NCI-H226 (cell line): ENCODE results near the gene PCGF1.

ENCODE experiments used
- DNase-seq: peaks from one replicate; pipeline ENCODE4 v3.0.0-alpha.2; 2015

PCGF1 gene

DNA sequence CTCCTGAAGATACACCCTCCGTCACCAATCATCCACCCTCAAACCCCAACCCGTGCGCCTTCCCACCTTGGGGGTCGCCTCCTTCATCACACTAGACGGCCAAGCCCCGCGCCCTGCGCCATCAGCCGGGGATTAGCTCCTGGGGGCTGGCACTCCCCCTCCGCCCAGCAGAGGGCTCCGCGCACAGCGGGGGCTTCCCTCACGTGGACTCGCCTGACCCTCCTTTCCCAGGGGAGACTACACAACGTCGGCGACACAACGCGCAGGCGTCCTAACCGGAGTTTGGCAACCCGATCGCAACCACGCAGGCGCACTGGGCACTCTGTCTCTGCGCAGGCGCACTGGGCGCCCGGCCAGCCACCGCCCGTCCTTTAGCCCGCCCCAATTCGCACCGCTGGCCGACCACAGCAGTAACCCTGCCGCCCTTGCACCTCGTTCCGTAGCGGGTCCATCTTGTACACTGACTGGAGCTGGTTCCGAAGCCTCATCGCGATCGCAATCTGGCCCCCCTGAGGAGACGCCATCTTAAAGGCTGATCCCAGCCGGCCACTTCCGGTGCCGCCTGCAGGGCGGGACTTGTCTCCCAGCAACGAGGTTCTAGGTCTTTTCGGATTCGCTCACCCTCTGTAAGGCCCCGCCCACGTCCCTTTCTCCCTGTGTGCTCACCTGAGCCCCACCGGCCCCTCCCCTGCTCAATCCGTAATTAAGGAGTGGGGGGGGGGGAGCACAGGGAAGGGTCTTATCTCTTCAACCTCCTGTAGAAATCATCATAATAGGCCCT, at the start of gene PCGF1:
Gene PCGF1, minus strand, starts transcription at position 551 of the 781 bp plus-strand sequence. Its CDS starts 27 bp downstream, at position 524.
- peak; percentile 95 for DNase-seq

GRCh38 chr2:74556831-74557370, 49.4 kb upstream of the PCGF1 start:
- no peak for DNase-seq

DNA sequence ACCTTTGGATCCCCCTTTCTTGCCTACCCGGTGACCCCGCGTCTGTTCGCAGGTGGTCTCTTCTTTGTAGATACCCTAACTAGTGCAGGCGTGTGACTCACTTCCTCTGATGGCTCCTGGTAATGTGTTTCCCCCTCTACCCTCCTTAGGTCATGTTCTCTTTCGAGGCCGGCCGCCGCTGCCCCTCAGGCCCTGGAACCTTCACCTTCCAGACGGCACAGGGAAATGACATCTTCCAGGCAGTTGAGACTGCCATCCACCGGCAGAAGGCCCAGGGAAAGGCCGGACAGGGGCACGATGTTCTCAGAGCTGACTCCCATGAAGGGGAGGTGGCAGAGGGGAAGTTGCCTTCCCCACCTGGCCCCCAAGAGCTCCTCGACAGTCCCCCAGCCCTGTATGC, 48.7 kb upstream of the PCGF1 start:
- DNase-seq, result no peak

DNA sequence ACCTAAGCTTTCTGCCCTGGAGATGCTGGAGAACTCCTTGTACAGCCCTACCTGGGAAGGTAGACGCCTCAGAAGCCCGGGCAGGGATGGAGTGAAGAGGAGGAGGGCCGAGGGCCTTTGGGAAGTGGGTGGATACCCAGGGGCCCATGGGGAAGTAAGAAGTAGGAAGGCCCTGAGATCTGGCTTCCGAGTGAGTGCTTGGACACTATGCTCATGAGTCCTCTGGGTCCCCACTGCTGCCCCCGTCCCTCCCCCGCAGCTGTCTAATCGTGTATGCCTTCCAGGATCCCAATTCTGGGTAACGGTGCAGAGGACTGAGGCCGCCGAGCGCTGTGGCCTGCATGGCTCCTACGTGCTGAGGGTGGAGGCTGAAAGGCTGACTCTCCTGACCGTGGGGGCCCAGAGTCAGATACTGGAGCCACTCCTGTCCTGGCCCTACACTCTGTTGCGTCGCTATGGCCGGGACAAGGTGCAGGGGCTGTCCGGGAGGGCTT, 48.2 kb upstream of the PCGF1 start:
- DNase-seq, result no peak

- DNase-seq, result no peak
Observed at GRCh38 chr2:74554820-74555531, 47.5 kb upstream of the PCGF1 start.

GRCh38 chr2:74553892-74554819, 46.7 kb upstream of the PCGF1 start, which contains the start of the genes DOK1 and LOXL3:
DOK1 (plus strand) TSS chr2:74554720; CDS start chr2:74554755, 35 bp downstream.
LOXL3 (minus strand) TSS chr2:74553942; CDS start chr2:74552634, 1,308 bp downstream.
- peak; percentile 87 for DNase-seq

DNA sequence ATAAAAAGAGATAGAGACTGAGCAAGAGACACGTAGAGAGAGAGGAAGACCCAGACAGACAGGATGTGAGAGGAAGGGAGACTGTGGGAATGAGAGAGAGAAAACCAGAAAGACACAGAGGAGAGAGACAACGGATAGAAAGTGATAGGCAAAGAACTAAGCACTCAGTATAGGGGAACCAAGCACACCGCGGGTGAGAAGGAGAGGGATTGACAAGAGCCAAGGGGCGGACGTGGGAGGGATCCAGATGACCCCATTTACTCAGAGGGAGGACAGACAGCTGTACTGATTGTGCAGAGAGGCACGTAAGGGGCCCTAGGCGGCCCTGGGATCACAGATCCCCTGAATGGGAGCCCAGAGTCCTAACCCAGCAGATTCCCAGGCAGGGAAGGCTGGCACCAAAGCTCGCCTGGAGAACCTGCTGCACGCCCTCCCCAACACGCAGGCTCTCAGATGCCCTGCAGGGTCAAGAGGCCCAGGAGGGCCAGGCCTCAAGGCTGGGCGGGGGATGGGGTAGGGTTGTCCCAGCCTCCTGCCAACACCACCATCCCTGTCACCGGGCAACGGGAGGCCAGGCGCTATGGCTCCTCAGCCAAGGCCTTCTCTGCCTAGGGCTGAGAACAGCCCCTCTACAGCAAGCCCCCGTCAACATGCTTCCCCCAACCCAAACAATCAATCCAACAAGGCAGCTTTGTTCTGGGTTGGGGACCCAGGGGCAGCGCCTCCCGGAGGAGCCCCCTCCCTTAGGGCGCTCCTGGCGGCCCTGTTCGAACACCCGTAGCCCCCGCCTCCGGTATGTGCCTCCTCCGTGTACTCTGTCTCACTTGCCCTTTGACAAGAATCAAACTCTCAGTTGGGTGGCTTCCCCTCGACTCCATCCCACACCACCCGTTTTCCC, 45.7 kb upstream of the PCGF1 start:
- no peak for DNase-seq

DNA sequence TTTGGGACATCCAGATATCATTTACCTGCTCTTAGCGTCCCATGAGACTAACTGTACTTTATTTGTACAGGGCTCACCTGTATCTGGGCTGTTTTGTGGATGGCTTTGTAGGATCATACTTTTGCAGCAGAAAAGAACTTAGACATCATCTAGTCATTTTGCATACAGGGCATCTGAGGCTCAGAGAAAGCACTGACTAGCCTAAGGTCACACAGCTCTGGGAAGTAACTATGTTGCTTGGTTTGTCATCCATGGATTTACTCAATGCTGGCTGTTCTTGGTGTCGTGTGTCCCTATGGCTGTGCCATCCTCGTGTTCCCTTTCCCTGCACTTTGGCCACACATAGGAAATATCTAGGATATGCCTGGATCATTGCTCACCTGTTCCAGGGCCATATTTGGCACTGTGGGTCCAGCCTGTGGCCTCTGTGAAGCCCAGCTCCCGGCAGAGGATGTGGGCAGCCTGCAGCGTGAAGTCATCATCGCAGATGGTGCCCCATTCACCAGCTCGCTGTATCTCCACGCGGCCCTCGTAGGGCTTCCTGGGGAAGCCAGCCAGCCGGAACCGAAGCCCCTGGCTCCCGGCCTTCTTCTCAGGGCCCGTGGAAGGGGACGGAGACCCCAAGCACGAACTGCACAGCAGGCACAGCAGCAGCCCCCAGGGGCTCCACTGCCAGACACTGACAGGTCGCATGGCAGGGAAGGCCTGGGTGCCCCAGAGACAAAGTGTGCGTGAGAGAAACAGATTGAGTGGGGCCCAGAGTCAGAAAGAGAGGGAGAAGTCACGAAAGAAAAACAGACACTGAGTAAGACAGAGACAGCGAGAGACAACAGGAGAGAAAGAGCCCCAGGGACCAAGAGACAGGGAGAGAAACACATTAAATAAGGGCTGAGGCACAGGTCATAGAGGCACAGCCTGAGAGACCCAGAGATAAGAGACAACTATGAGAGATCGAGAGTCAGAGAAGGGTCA, 44.7 kb upstream of the PCGF1 start:
- no peak for DNase-seq

DNA sequence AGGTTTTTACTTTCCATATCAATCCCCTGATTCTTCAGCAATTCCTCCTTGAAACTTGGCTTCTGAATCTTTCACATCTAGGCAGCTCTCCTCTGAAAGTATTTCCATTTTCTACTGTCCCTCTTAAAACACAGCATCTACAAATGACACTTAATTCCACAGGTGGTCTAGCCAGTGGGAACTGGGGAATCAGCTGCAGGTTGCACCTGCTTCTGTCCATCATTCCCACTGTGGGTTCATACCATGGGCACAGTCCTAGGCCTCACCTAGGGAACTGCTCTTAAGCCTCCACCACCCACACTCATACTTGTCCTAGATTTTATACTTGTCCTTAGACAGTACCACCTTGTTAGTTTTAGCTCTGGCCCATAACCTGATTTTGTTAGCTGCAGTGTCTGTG, 44.0 kb upstream of the PCGF1 start:
- DNase-seq, result no peak

GRCh38 chr2:74550231-74550630, 42.7 kb upstream of the PCGF1 start:
- DNase-seq, result no peak

DNA sequence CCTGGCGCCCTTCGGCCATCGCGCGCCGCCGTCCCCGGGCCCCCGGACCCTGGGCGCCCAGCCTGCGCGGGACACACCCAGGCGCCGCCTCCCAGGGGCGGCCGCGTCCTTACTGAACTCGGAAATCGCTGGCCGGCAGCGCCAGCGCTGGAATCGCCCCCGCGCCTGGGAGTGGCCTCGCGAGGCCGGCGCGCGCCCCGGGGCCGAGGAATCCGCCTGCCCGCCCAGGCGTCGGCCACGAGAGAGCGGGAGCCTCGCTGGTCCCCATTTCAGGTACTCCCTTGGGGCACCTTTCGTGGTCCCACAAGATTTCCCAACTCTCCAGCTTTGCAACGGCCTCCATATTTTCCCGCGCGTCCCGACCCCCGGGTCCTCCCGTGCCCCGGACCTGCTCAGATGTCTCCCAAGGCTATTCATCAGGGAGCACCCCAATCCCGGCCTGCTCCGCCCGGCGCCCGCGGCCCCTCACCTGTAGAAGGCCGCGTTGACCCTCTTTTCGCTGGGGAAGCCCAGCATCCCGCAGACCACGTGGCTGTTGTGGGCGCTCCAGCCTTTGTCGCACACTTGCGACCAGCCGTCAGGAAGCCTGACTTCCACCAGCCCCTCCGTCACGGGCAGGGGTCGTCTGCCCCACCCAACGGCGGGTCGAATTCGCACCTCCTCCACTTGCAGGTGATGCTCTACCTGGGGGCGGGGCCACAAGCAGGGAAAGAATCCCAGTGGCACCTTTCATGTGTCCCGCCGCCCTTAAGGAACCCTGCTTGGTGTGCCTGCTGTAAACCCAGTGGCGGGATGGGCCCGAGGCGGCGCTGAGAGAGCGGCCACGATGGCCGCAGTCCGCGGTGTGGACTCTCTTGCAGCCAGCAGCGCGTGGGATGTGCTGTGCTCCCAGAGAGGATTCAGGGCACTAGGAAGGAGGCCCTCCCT, 41.7 kb upstream of the PCGF1 start:
- DNase-seq, result peak; percentile 76

DNA sequence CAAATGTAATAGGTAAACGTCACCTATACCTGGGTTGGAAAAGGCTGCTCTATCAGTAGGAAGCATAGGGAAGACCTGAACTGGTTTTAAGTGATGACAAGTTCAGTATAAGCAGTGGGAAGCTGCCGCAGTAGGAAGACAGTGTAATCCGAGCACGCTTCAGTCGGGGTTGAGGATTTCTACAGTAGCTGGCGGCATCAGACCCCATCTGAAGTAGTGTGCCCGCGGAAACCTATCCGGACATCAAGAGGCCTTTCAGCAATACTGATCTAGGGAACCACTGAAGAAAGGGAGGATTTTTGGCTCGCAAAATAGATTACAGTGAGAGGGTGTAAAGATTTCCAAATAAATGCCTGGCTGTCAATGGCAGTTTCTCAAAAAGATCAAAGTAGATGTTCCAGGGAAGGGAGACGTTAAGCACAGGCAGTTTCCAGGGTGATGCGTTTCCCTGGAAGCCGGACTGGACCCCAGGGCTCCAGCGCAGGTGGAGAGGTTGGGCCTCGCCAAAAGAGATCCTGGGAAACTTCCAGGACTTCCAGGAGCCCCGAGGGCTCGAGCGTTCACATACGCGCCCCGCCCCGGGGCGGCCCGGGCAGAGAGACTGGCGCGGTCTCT, 40.9 kb upstream of the PCGF1 start:
- no peak for DNase-seq

DNA sequence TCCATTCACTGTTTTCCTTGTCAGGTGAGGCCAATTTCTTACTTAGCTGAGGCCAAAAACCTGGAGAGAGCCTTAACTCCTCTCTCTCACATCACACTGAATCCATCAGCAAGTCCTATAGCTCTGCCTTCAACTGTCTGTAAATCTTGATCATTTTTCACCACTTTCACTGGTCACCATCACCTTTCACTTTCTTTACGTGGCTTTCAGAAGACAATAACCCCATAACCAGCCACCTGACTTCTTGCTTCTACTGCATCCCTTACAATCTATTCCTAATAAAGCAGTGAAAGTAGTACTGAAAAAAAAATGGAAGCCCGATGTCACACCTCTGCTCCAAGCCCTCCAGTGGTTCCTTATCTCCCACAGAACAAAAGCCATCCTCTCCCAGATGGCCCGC, 38.5 kb upstream of the PCGF1 start:
- no peak for DNase-seq

DNA sequence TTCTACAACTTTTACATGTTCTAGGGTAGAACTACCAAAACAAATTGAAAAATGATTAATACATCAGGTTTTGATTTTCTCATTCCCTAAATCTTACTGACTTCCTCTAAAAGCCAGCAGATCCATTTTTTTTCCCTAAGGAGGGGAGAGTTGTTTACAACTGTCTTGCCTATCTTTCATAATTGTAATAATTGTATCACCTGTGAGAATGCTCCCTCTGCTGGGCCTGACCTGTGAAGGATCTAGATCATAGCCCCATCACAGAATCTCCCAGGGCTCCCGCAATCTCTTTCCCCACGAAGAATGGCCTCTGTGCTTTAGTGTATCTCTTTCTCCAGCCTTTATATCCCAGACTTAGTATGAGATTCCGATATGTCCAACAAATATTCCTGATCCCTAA, 37.1 kb upstream of the PCGF1 start:
- no peak for DNase-seq

DNA sequence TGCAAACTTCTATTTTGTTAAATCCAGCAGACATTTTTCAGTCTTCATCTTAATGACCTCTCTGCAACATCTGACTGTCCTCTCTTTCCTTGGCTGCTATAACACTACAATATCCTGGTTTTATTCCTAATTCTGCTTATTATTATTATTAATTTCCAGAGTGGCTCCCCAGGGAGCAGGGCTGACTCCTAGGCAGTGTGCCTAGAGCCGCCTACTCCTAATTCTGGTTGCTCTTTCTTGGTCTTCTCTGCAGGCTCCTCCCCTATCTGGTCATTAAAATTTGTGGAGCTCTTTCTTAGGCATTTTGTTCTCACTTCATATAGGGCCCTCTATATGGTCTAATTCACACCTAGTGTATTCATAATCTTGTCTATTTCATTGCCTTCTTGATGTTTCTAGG, 35.5 kb upstream of the PCGF1 start:
- DNase-seq, result no peak

- no peak for DNase-seq
Observed at GRCh38 chr2:74540291-74540690, 32.8 kb upstream of the PCGF1 start.

DNA sequence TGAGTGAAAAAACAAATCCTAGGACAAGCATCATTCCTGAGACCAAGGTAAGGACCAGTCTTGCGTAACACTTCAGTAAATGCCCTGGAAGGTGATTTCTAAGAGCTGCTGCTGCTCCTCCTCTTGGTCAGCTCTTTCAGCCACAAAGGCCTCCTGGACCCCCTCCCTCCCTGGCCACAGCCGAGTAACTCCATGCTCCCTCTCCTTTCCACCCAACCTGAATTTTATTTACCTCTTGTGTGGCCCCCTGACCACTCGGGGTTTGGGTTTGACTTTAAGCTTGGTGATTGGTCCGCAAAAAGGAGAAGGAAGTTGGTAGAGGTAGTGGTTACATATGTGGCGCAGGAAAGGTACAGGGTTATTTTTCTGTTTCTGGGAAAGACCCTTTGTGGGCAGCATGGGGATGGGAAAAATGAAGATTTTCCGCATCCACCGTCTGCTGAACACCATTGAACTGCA, 31.4 kb upstream of the PCGF1 start:
- no peak for DNase-seq

GRCh38 chr2:74537140-74537539, 29.6 kb upstream of the PCGF1 start:
- DNase-seq, result no peak
